Vagina (tissue), 2 donors: ENCODE measurements around the gene FGF4. TPM values are rescaled to one million over a fixed set of nuclear protein-coding genes. Genes with fewer than 3 reads are reported as not detected.

ENCODE experiments used
- DNase-seq, 2 donors: peaks; one replicate each; pipeline ENCODE4 v3.0.0-alpha.2; 2017; ENCODE audit errors: extremely low spot score in 2 of 2
- H3K27ac ChIP-seq: fragments of 200-600 bp; sonication (generic); one replicate; pipeline ENCODE4 v1.5.1; 2019
- H3K27me3 ChIP-seq: fragments of 200-600 bp; sonication (generic); one replicate; pipeline ENCODE4 v1.5.1; 2019
- H3K36me3 ChIP-seq, 2 donors: fragments of 200-600 bp; sonication (generic); one replicate each; pipeline ENCODE4 v1.5.1; 2017 to 2019
- H3K4me1 ChIP-seq: fragments of 200-600 bp; sonication (generic); one replicate; pipeline ENCODE4 v1.5.1; 2019
- H3K4me3 ChIP-seq, 2 donors: fragments of 200-600 bp; sonication (generic); 1 replicate in 1 of 2; 2 replicates in 1 of 2; pipeline ENCODE4 v1.5.1; 2016 to 2019
- H3K9me3 ChIP-seq: fragments of 200-600 bp; sonication (generic); one replicate; pipeline ENCODE4 v1.5.1; 2019
- CTCF ChIP-seq, 3 experiments: fragments of 450-650 bp in 2 of 3; fragments of 200-600 bp in 1 of 3; sonication (generic) in 1 of 3; IDR thresholded peaks; one replicate each; pipeline ENCODE4 v1.5.1; 2017 to 2019; ENCODE audit warnings: antibody characterized with exemption in 3 of 3, mild to moderate bottlenecking in 2 of 3, moderate library complexity in 2 of 3
- POLR2A ChIP-seq, 2 donors: fragments of 450-650 bp; IDR thresholded peaks; one replicate each; pipeline ENCODE4 v1.6.1; 2017; ENCODE audit warnings: antibody characterized with exemption in 2 of 2, mild to moderate bottlenecking in 2 of 2, moderate library complexity in 2 of 2
- POLR2AphosphoS5 ChIP-seq, 2 donors: sonication (generic); formaldehyde crosslinking; IDR thresholded peaks; one replicate each; pipeline ENCODE4 v1.9.0; 2017; ENCODE audit warnings: antibody characterized with exemption in 2 of 2, mild to moderate bottlenecking in 2 of 2, low read depth in 1 of 2; ENCODE audit not compliant: insufficient read depth in 1 of 2
- intact Hi-C: fragments of 100-400 bp; cut with DNase I; formaldehyde crosslinking; loops from one replicate; pipeline ENCODE4 v1.15.1; 2023
- total RNA-seq: library from RNA; depleted of rRNA; stranded (reverse); fragments of >200 nt; gene quantifications from one replicate; pipeline ENCODE4 v1.2.3, GENCODE V29; 2016

FGF4 gene
- total RNA-seq, 1 donor from 2014 or later = not detected

- H3K9me3 ChIP-seq = no peaks in the 10 kb centered on the region
- DNase-seq = no peak
- intact Hi-C loops = no loop called here
- no peaks in the 10 kb centered on the region for H3K36me3 ChIP-seq
- H3K27ac ChIP-seq = no peak overlapping the region
- H3K4me3 ChIP-seq = no peak overlapping the region
- peaks cover 6% of the 10 kb centered on the region for H3K4me1 ChIP-seq
- TF ChIP-seq CTCF (IDR thresholded peaks at IDR 0.05) (no peak), POLR2AphosphoS5 (IDR thresholded peaks at IDR 0.05; ENCODE audit: insufficient read depth in 1 of 2, low read depth in 1 of 2) (no peak)
- peaks cover 4% of the 10 kb centered on the region for H3K27me3 ChIP-seq
These were observed 42.4 kb upstream of the FGF4 start for GRCh38 chr11:69817265-69818230.

DNA sequence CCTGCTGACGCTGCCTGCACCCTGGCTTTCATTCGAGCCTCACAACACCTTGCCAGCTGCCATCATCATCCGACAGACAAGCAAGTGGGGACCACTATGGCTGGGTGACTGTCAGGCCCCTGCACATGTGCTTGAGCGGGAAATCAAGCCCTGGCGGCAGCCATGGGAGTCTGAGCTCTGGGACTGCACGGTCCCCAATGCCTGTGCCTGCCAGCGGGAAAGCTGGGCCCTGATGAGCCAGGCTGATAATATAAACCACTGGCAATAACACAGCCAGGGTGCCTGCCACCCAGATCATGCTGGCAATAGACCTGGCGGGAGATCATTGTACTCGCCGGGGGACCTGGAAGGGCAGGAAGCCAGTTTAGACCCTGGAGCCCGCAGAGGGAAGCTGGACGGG, 41.5 kb upstream of the FGF4 start:
- no peaks in the 10 kb centered on the region for H3K36me3 ChIP-seq
- TF ChIP-seq CTCF (IDR thresholded peaks at IDR 0.05) (no peak), POLR2AphosphoS5 (IDR thresholded peaks at IDR 0.05; ENCODE audit: insufficient read depth in 1 of 2, low read depth in 1 of 2) (no peak), POLR2A (IDR thresholded peaks at IDR 0.05) (no peak)
- H3K27ac ChIP-seq = no peak overlapping the region
- intact Hi-C loops = no loop called here
- DNase-seq = no peak
- peaks cover 6% of the 10 kb centered on the region for H3K4me1 ChIP-seq
- H3K9me3 ChIP-seq = no peaks in the 10 kb centered on the region
- H3K27me3 ChIP-seq = peaks cover 4% of the 10 kb centered on the region
- no peak overlapping the region for H3K4me3 ChIP-seq

- no peak for DNase-seq
- TF ChIP-seq CTCF (IDR thresholded peaks at IDR 0.05) (no peak), POLR2A (IDR thresholded peaks at IDR 0.05) (no peak), POLR2AphosphoS5 (IDR thresholded peaks at IDR 0.05; ENCODE audit: insufficient read depth in 1 of 2, low read depth in 1 of 2) (no peak)
- H3K36me3 ChIP-seq = no peaks in the 10 kb centered on the region
- intact Hi-C loops = no loop called here
- no peak overlapping the region for H3K4me3 ChIP-seq
- no peak overlapping the region for H3K27ac ChIP-seq
- no peaks in the 10 kb centered on the region for H3K9me3 ChIP-seq
- peaks cover 4% of the 10 kb centered on the region for H3K27me3 ChIP-seq
- peaks cover 6% of the 10 kb centered on the region for H3K4me1 ChIP-seq
These were observed 40.8 kb upstream of the FGF4 start for GRCh38 chr11:69815973-69816372.

DNA sequence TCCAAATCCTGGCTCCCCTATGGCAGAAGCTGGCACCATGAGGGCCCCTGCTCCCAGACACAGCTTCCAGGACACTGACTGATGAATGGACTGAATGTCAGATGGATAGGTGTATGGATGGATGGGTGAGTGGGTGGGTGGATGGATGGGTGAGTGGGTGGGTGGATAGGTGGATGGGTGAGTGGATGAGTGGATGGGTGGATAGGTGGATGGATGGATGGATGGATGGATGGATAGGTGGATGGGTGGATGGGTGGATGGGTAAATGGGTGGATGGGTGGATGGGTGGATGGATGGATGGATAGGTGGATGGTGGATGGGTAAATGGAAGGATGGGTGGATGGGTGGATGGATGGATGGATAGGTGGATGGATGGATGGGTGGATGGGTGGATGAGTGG, 39.8 kb upstream of the FGF4 start:
- DNase-seq = no peak
- Histone ChIP-seq H3K27me3 (no peaks in the 10 kb centered on the region), H3K4me3 (no peak overlapping the region), H3K4me1 (peaks cover 6% of the 10 kb centered on the region), H3K36me3 (no peaks in the 10 kb centered on the region), H3K27ac (no peak overlapping the region), H3K9me3 (no peaks in the 10 kb centered on the region)
- no peak for TF ChIP-seq POLR2A (IDR thresholded peaks at IDR 0.05)
- no peak for TF ChIP-seq CTCF (IDR thresholded peaks at IDR 0.05)
- TF ChIP-seq POLR2AphosphoS5 (IDR thresholded peaks at IDR 0.05; ENCODE audit: insufficient read depth in 1 of 2, low read depth in 1 of 2) = no peak
- intact Hi-C loops = no loop called here

GRCh38 chr11:69814411-69814810, 39.3 kb upstream of the FGF4 start:
- TF ChIP-seq POLR2AphosphoS5 (IDR thresholded peaks at IDR 0.05; ENCODE audit: insufficient read depth in 1 of 2, low read depth in 1 of 2) (no peak), CTCF (IDR thresholded peaks at IDR 0.05) (no peak), POLR2A (IDR thresholded peaks at IDR 0.05) (no peak)
- Histone ChIP-seq H3K4me3 (no peak overlapping the region), H3K4me1 (peaks cover 6% of the 10 kb centered on the region), H3K27me3 (no peaks in the 10 kb centered on the region), H3K9me3 (no peaks in the 10 kb centered on the region), H3K36me3 (no peaks in the 10 kb centered on the region), H3K27ac (no peak overlapping the region)
- no peak for DNase-seq
- intact Hi-C loops = no loop called here
